HEK293T (cell line): Measurements from ENCODE around the gene CGN.

Experiments used
- ARNT ChIP-seq: fragments of 450-650 bp; IDR thresholded peaks from 2 replicates; pipeline ENCODE4 v1.6.1; 2017; ENCODE audit warnings: mild to moderate bottlenecking
- BHLHE40 ChIP-seq: fragments of 450-650 bp; IDR thresholded peaks from 2 replicates; pipeline ENCODE4 v1.6.1; 2016; ENCODE audit warnings: mild to moderate bottlenecking, moderate library complexity, borderline replicate concordance
- CTBP1 ChIP-seq: fragments of 450-650 bp; IDR thresholded peaks from 2 replicates; pipeline ENCODE4 v1.6.1; 2016; ENCODE audit warnings: borderline replicate concordance
- ELF4 ChIP-seq: fragments of 450-650 bp; IDR thresholded peaks from 2 replicates; pipeline ENCODE4 v1.6.1; 2017; ENCODE audit warnings: antibody characterized with exemption
- FOXA1 ChIP-seq: fragments of 450-650 bp; IDR thresholded peaks from 2 replicates; pipeline ENCODE4 v1.6.1; 2016; ENCODE audit warnings: mild to moderate bottlenecking
- FOXM1 ChIP-seq: fragments of 450-650 bp; IDR thresholded peaks from 2 replicates; pipeline ENCODE4 v1.6.1; 2017; ENCODE audit warnings: mild to moderate bottlenecking, borderline replicate concordance
- SUZ12 ChIP-seq: fragments of 450-650 bp; IDR thresholded peaks from 2 replicates; pipeline ENCODE4 v1.6.1; 2016; ENCODE audit warnings: mild to moderate bottlenecking
- TARDBP ChIP-seq: fragments of 450-650 bp; IDR thresholded peaks from 2 replicates; pipeline ENCODE4 v1.6.1; 2016

GRCh38 chr1:151478923-151479322, 32.3 kb upstream of the CGN start:
- TF ChIP-seq ARNT: no peak
- no peak for TF ChIP-seq TARDBP
- no peak for TF ChIP-seq FOXA1
- no peak for TF ChIP-seq SUZ12
- TF ChIP-seq CTBP1: no peak
- no peak for TF ChIP-seq BHLHE40
- TF ChIP-seq ELF4: no peak
- no peak for TF ChIP-seq FOXM1
